Measurements from ENCODE around the gene KY. TPM values are rescaled to one million over a fixed set of nuclear protein-coding genes. Genes with fewer than 3 reads are reported as not detected.

The KY gene
- total and polyA plus RNA-seq, 2 of the 8 experiments (the other 6 are each of a cell fraction or from before 2014, with no cell fraction given) = not detected

- TF ChIP-seq KDM5A (IDR thresholded peaks at IDR 0.05; ENCODE audit: low read length) = no peak
- no peak for TF ChIP-seq SRF (IDR thresholded peaks at IDR 0.05; ENCODE audit: low read depth, low read length)
- no peak for TF ChIP-seq TCF12 (IDR thresholded peaks at IDR 0.05; ENCODE audit: low read depth, low read length)
- TF ChIP-seq TEAD4 (IDR thresholded peaks at IDR 0.05; ENCODE audit: low read depth, low read length) = no peak
- TF ChIP-seq TBP (IDR thresholded peaks at IDR 0.05; ENCODE audit: low read depth, low read length) = no peak
- H3K79me1 ChIP-seq (ENCODE audit: low read depth, low read length) = no peaks in the 10 kb centered on the region
- no peak overlapping the region for H3K14ac ChIP-seq (ENCODE audit: insufficient read length)
- peaks cover 2 to 3% of the 10 kb centered on the region in 2 experiments for H4K20me1 ChIP-seq (replicated peaks in 1 of 2; ENCODE audit: control insufficient read depth in 1 of 2, insufficient read depth in 2 of 2, low read length in 2 of 2)
- no peak overlapping the region for H4K5ac ChIP-seq (ENCODE audit: insufficient read length, low read depth, low read length)
- H3K27ac ChIP-seq (ENCODE audit: low read depth, low read length) = no peak overlapping the region
- no peak overlapping the region for H2BK5ac ChIP-seq (ENCODE audit: low read depth, low read length)
- DNase-seq (ENCODE audit: low read depth in 1 of 2, low spot score in 2 of 2) (no peak), FAIRE-seq (no peak)
- no peak overlapping the region for H2AFZ ChIP-seq (ENCODE audit: low read length)
- H3K9ac ChIP-seq (replicated peaks in 1 of 4; ENCODE audit: extremely low read depth in 1 of 4, low read depth in 3 of 4, low read length in 3 of 4) = no peak overlapping the region
- H3K9me3 ChIP-seq (ENCODE audit: insufficient read depth in 2 of 2, low read depth in 1 of 2, low read length in 1 of 2) = no peaks in the 10 kb centered on the region
- H2BK15ac ChIP-seq (ENCODE audit: low read length) = no peak overlapping the region
- H3K23ac ChIP-seq (ENCODE audit: insufficient read length) = no peak overlapping the region
- H3K4ac ChIP-seq (replicated peaks; ENCODE audit: insufficient read length, low read depth, low read length) = no peak overlapping the region
- H3K79me2 ChIP-seq (ENCODE audit: control insufficient read depth in 1 of 2, insufficient read depth in 2 of 2, low read length in 2 of 2) = no peaks in the 10 kb centered on the region
- WGBS, 2 experiments (ENCODE audit: extremely low coverage in 1 of 2, insufficient coverage in 1 of 2, insufficient read length in 1 of 2, insufficient replicate concordance in 2 of 2, low coverage in 1 of 2, low lambda C conversion rate in 2 of 2, missing lambda C conversion rate in 1 of 2) = 85% methylated on average over 11 of the region's 12 CpGs; no CpG with 5 or more reads in 1 of the 2 experiments
- H2BK120ac ChIP-seq (replicated peaks; ENCODE audit: low read depth, low read length) = no peak overlapping the region
- H3K56ac ChIP-seq (replicated peaks; ENCODE audit: insufficient read length, low read depth, low read length) = no peak overlapping the region
- H3K27me3 ChIP-seq (replicated peaks in 1 of 4; ENCODE audit: control insufficient read depth in 3 of 4, extremely low read depth in 1 of 4, insufficient read depth in 3 of 4, low read length in 3 of 4) = peaks cover 0 to 2% (median 0%) of the 10 kb centered on the region in 4 experiments; a peak in 2 of 7 replicates
- H4K91ac ChIP-seq (replicated peaks; ENCODE audit: insufficient read length, low read length) = no peak overlapping the region
- no peak overlapping the region for H2BK20ac ChIP-seq (ENCODE audit: low read length)
- ChIA-PET CTCF (ENCODE audit: partially characterized antibody) (interaction anchor here (0.6 to 13.3 kb wide), 9 partner anchors 10 to 160 kb away, joined by 3 to 197 read pairs (median 8); no protein-coding TSS in a partner anchor), POLR2A (ENCODE audit: partially characterized antibody) (no interaction called here)
- peaks cover 0 to 10% (median 2%) of the 10 kb centered on the region in 4 experiments; a peak in 3 of 7 replicates for H3K4me1 ChIP-seq (replicated peaks in 1 of 4; ENCODE audit: control insufficient read depth in 3 of 4, insufficient read depth in 4 of 4, low read length in 3 of 4)
- H3K4me2 ChIP-seq (ENCODE audit: insufficient read depth in 1 of 2, low read depth in 2 of 2, low read length in 2 of 2) = no peak overlapping the region
- no peak overlapping the region for H3K18ac ChIP-seq (ENCODE audit: extremely low read depth, low read length)
- no peak overlapping the region for H2AK5ac ChIP-seq (ENCODE audit: low read depth, low read length)
- H3K36me3 ChIP-seq (ENCODE audit: control insufficient read depth in 2 of 4, insufficient read depth in 4 of 4, low read length in 3 of 4) = no peaks in the 10 kb centered on the region
- H2BK12ac ChIP-seq (ENCODE audit: low read depth, low read length) = no peak overlapping the region
- no peaks in the 10 kb centered on the region for H3K23me2 ChIP-seq (ENCODE audit: low read depth, low read length)
- no peak overlapping the region for H3K4me3 ChIP-seq (ENCODE audit: extremely low read depth in 1 of 4, insufficient read depth in 2 of 4, low read depth in 3 of 4, low read length in 4 of 4)
- no peak overlapping the region for H4K8ac ChIP-seq (ENCODE audit: extremely low read depth, insufficient read depth, low read length)
Measured at GRCh38 chr3:134606033-134607025, 44.5 kb downstream of the KY start.

Measured in H1 (cell line).